ENCODE data around the gene EFCAB9.

- TF ChIP-seq CTCF (IDR thresholded peaks at IDR 0.05): no peak
- TF ChIP-seq POLR2A (IDR thresholded peaks at IDR 0.05): no peak
Observed at GRCh38 chr5:172188893-172189692, 4.9 kb upstream of the EFCAB9 start.

Data from uterus (tissue), 2 donors.